WTC11 (cell line): ENCODE results near the gene BCAM. TPM values are rescaled to one million over a fixed set of nuclear protein-coding genes. Genes with fewer than 3 reads are reported as not detected.

ENCODE experiments used
- ATAC-seq: fragments of 200-7000 bp; cut with Tn5 transposase; 2 replicates; pipeline ENCODE4 v1.10.0; 2021; ENCODE audit warnings: mild to moderate bottlenecking, moderate library complexity
- CTCF ChIA-PET: fragments of 300-600 bp; sonication (Branson Sonifier 250); formaldehyde crosslinking; loops from one replicate; lab custom pipeline; 2021; ENCODE audit warnings: antibody characterized with exemption; lab: Charles Lee
- POLR2A ChIA-PET: fragments of 350-600 bp; sonication (Branson Sonifier 250); formaldehyde crosslinking; loops from one replicate; lab custom pipeline; 2021; ENCODE audit warnings: antibody characterized with exemption; lab: Charles Lee
- DNase-seq: peaks from one replicate; pipeline ENCODE4 v3.0.0; 2021; ENCODE audit warnings: low spot score
- H3K27ac Mint-ChIP-seq: 2 replicates; pipeline ENCODE4 v1.8.0; 2021; ENCODE audit warnings: mixed read lengths
- H3K27me3 Mint-ChIP-seq: 2 replicates; pipeline ENCODE4 v1.8.0; 2021; ENCODE audit warnings: low read depth, mild to moderate bottlenecking, moderate library complexity, mixed read lengths
- H3K36me3 Mint-ChIP-seq: 2 replicates; pipeline ENCODE4 v1.8.0; 2021; ENCODE audit warnings: mixed read lengths
- H3K4me1 Mint-ChIP-seq: 2 replicates; pipeline ENCODE4 v1.8.0; 2022; ENCODE audit warnings: mixed read lengths
- H3K4me3 Mint-ChIP-seq: 2 replicates; pipeline ENCODE4 v1.8.0; 2021; ENCODE audit warnings: mild to moderate bottlenecking, moderate library complexity, mixed read lengths
- H3K9me3 Mint-ChIP-seq: 2 replicates; pipeline ENCODE4 v1.8.0; 2021; ENCODE audit warnings: mixed read lengths
- ATF1 ChIP-seq: sonication (generic); formaldehyde crosslinking; IDR thresholded peaks from 2 replicates; pipeline ENCODE4 v1.8.1; 2023; ENCODE audit warnings: mild to moderate bottlenecking, moderate library complexity, missing genetic modification reagents
- CDX4 ChIP-seq: fragments of 250-450 bp; sonication (Bioruptor Pico); IDR thresholded peaks from 2 replicates; pipeline ENCODE4 v1.9.0; 2021; ENCODE audit warnings: moderate library complexity, mild to moderate bottlenecking, inconsistent platforms, borderline replicate concordance
- CREB1 ChIP-seq: sonication (generic); formaldehyde crosslinking; IDR thresholded peaks from 2 replicates; pipeline ENCODE4 v1.8.0; 2023; ENCODE audit warnings: mild to moderate bottlenecking, missing genetic modification reagents
- CTCF ChIP-seq: fragments of 200-600 bp; IDR thresholded peaks from 2 replicates; pipeline ENCODE4 v1.8.0; 2022; ENCODE audit warnings: antibody characterized with exemption
- E2F5 ChIP-seq: sonication (generic); formaldehyde crosslinking; IDR thresholded peaks from 2 replicates; pipeline ENCODE4 v1.8.1; 2022; ENCODE audit warnings: mild to moderate bottlenecking, moderate library complexity, missing genetic modification reagents
- ERG ChIP-seq: fragments of 250-450 bp; sonication (Bioruptor Pico); IDR thresholded peaks from 2 replicates; pipeline ENCODE4 v1.8.0; 2021; ENCODE audit warnings: mild to moderate bottlenecking
- FOXJ3 ChIP-seq: sonication (generic); formaldehyde crosslinking; IDR thresholded peaks from 2 replicates; pipeline ENCODE4 v1.9.0; 2021; ENCODE audit warnings: missing genetic modification reagents, mild to moderate bottlenecking, borderline replicate concordance
- GRHL2 ChIP-seq: fragments of 250-450 bp; sonication (Bioruptor Pico); IDR thresholded peaks from 2 replicates; pipeline ENCODE4 v1.8.0; 2022; ENCODE audit warnings: mild to moderate bottlenecking, moderate library complexity; ENCODE audit not compliant: insufficient replicate concordance, severe bottlenecking
- IRF1 ChIP-seq: sonication (generic); formaldehyde crosslinking; IDR thresholded peaks from 2 replicates; pipeline ENCODE4 v1.8.0; 2023; ENCODE audit warnings: missing genetic modification reagents
- IRF2 ChIP-seq: sonication (generic); formaldehyde crosslinking; IDR thresholded peaks from 2 replicates; pipeline ENCODE4 v1.8.0; 2022; ENCODE audit warnings: low read depth, missing genetic modification reagents, borderline replicate concordance
- JUN ChIP-seq: sonication (generic); formaldehyde crosslinking; IDR thresholded peaks from 2 replicates; pipeline ENCODE4 v1.8.0; 2023; ENCODE audit warnings: mild to moderate bottlenecking, missing genetic modification reagents
- MXD4 ChIP-seq: fragments of 250-450 bp; sonication (Bioruptor Pico); IDR thresholded peaks from 2 replicates; pipeline ENCODE4 v1.8.0; 2021; ENCODE audit warnings: mild to moderate bottlenecking, moderate library complexity, borderline replicate concordance
- NFE2L1 ChIP-seq: sonication (generic); formaldehyde crosslinking; IDR thresholded peaks from 2 replicates; pipeline ENCODE4 v1.8.1; 2023; ENCODE audit warnings: missing genetic modification reagents
- NR1H2 ChIP-seq: sonication (generic); formaldehyde crosslinking; IDR thresholded peaks from 2 replicates; pipeline ENCODE4 v1.9.0; 2021; ENCODE audit warnings: mild to moderate bottlenecking, moderate library complexity, missing genetic modification reagents
- SMAD4 ChIP-seq: sonication (generic); formaldehyde crosslinking; IDR thresholded peaks from 2 replicates; pipeline ENCODE4 v1.8.0; 2022; ENCODE audit warnings: mild to moderate bottlenecking, missing genetic modification reagents
- SOX15 ChIP-seq: fragments of 250-450 bp; sonication (Bioruptor Pico); IDR thresholded peaks from 2 replicates; pipeline ENCODE4 v1.9.0; 2021; ENCODE audit warnings: mild to moderate bottlenecking
- STAT6 ChIP-seq: sonication (generic); formaldehyde crosslinking; conservative IDR thresholded peaks from 2 replicates; pipeline ENCODE4 v1.8.1; 2023; ENCODE audit warnings: mild to moderate bottlenecking, low read depth, missing genetic modification reagents, moderate library complexity
- TCF7 ChIP-seq: sonication (generic); formaldehyde crosslinking; IDR thresholded peaks from 2 replicates; pipeline ENCODE4 v1.8.0; 2022; ENCODE audit warnings: mild to moderate bottlenecking, low read depth, missing genetic modification reagents, moderate library complexity
- TEAD4 ChIP-seq: sonication (generic); formaldehyde crosslinking; IDR thresholded peaks from 2 replicates; pipeline ENCODE4 v1.8.0; 2022; ENCODE audit warnings: mild to moderate bottlenecking, missing genetic modification reagents
- USF1 ChIP-seq: sonication (generic); formaldehyde crosslinking; IDR thresholded peaks from 2 replicates; pipeline ENCODE4 v1.8.0; 2022; ENCODE audit warnings: mild to moderate bottlenecking, missing genetic modification reagents
- ZBTB21 ChIP-seq: sonication (generic); formaldehyde crosslinking; IDR thresholded peaks from 2 replicates; pipeline ENCODE4 v1.8.1; 2023; ENCODE audit warnings: mild to moderate bottlenecking, missing genetic modification reagents, borderline replicate concordance
- ZNF138 ChIP-seq: sonication (generic); formaldehyde crosslinking; conservative IDR thresholded peaks from 2 replicates; pipeline ENCODE4 v1.8.1; 2022; ENCODE audit warnings: mild to moderate bottlenecking, moderate library complexity, missing genetic modification reagents
- ZNF232 ChIP-seq: sonication (generic); formaldehyde crosslinking; IDR thresholded peaks from 2 replicates; pipeline ENCODE4 v1.8.0; 2022; ENCODE audit warnings: mild to moderate bottlenecking, missing genetic modification reagents
- ZNF281 ChIP-seq: sonication (generic); formaldehyde crosslinking; IDR thresholded peaks from 2 replicates; pipeline ENCODE4 v1.8.0; 2023; ENCODE audit warnings: mild to moderate bottlenecking, missing genetic modification reagents
- ZNF423 ChIP-seq: fragments of 250-450 bp; sonication (Bioruptor Pico); IDR thresholded peaks from 2 replicates; pipeline ENCODE4 v2.1.2; 2022; ENCODE audit warnings: mild to moderate bottlenecking, moderate library complexity
- total RNA-seq: library from RNA; stranded (reverse); gene quantifications from 3 replicates; pipeline ENCODE4 v1.2.3, GENCODE V29; 2021

BCAM gene
- total RNA-seq, 1 experiment from 2014 or later: 73.1 TPM

GRCh38 chr19:44867578-44867977 lies 58.7 kb downstream of the BCAM start (continued):
- no peak for TF ChIP-seq CTCF
- no peak for TF ChIP-seq IRF2 (CRISPR knock-in tag)
- no peak for TF ChIP-seq GRHL2 (CRISPR knock-in tag)
- no peak for TF ChIP-seq NFE2L1
- no peak for TF ChIP-seq CDX4 (CRISPR knock-in tag)
- no peak for TF ChIP-seq ZNF423 (CRISPR knock-in tag)
- TF ChIP-seq ATF1 (CRISPR knock-in tag): no peak
- no peak for TF ChIP-seq ZBTB21 (CRISPR knock-in tag)
- no peak for TF ChIP-seq JUN (CRISPR knock-in tag)
- no peak for TF ChIP-seq IRF1 (CRISPR knock-in tag)
- no peak for TF ChIP-seq NR1H2 (CRISPR knock-in tag)
- TF ChIP-seq STAT6 (CRISPR knock-in tag): no peak
- no peak for TF ChIP-seq CREB1 (CRISPR knock-in tag)
- TF ChIP-seq SOX15 (CRISPR knock-in tag): no peak
- no peak for TF ChIP-seq ZNF232 (CRISPR knock-in tag)
- TF ChIP-seq MXD4 (CRISPR knock-in tag): no peak

- H3K4me1 Mint-ChIP-seq: no peaks in the 10 kb centered on the region
- no peaks in the 10 kb centered on the region for H3K27me3 Mint-ChIP-seq
- H3K27ac Mint-ChIP-seq: peak overlapping the region; percentile 45; the same call in 1 of the 2 replicates
- H3K9me3 Mint-ChIP-seq: no peaks in the 10 kb centered on the region
- CTCF ChIA-PET: interaction anchor here (0.8 kb wide), 1 partner anchor 146 kb away, joined by 3 read pairs; no protein-coding TSS in a partner anchor
- DNase-seq: no peak
- POLR2A ChIA-PET: no interaction called here
- ATAC-seq: no peak
- H3K4me3 Mint-ChIP-seq: no peak overlapping the region
- peaks cover 68% of the 10 kb centered on the region for H3K36me3 Mint-ChIP-seq
- no peak for TF ChIP-seq TEAD4 (CRISPR knock-in tag)
- no peak for TF ChIP-seq USF1 (CRISPR knock-in tag)
- no peak for TF ChIP-seq FOXJ3 (CRISPR knock-in tag)
- no peak for TF ChIP-seq ERG (CRISPR knock-in tag)
- no peak for TF ChIP-seq NR1H2 (CRISPR knock-in tag)
- no peak for TF ChIP-seq E2F5
- no peak for TF ChIP-seq ZNF138 (CRISPR knock-in tag)
- TF ChIP-seq TCF7 (CRISPR knock-in tag): no peak
- no peak for TF ChIP-seq ZNF281 (CRISPR knock-in tag)
- TF ChIP-seq SMAD4 (CRISPR knock-in tag): no peak
These were observed 61.0 kb downstream of the BCAM start for GRCh38 chr19:44869733-44870470.
